Right lobe of liver (tissue), 6 donors: ENCODE measurements around the gene PDCD11. TPM values are rescaled to one million over a fixed set of nuclear protein-coding genes. Genes with fewer than 3 reads are reported as not detected.
"Not testable (repeated sequence)": the region's sequence is repeated elsewhere in the genome, so short reads cannot be mapped to it uniquely, and the experiment has no call there.

Source experiments
- ATAC-seq, 4 donors: fragments of 200-7000 bp; cut with Tn5 transposase; one replicate each; pipeline ENCODE4 v1.9.1; 2020; ENCODE audit warnings: mild to moderate bottlenecking in 4 of 4, moderate library complexity in 4 of 4
- DNase-seq, 3 donors: peaks; one replicate each; pipeline ENCODE4 v3.0.0-alpha.2; 2020
- H3K27ac ChIP-seq, 3 donors: fragments of 200-600 bp; one replicate each; pipeline ENCODE4 v1.8.0; 2022
- H3K27me3 ChIP-seq, 2 donors: fragments of 200-600 bp; one replicate each; pipeline ENCODE4 v1.8.0; 2022
- H3K36me3 ChIP-seq, 4 donors: fragments of 200-600 bp; sonication (generic) in 1 of 4; one replicate each; pipeline versions ENCODE4 v1.5.1 to v1.8.0; 2017 to 2022; ENCODE audit warnings: control low read depth in 1 of 4
- H3K4me1 ChIP-seq, 4 donors: fragments of 200-600 bp; sonication (generic) in 1 of 4; one replicate each; pipeline versions ENCODE4 v1.5.1 to v1.8.0; 2017 to 2022; ENCODE audit warnings: control low read depth in 1 of 4
- H3K4me3 ChIP-seq, 3 donors: fragments of 200-600 bp; one replicate each; pipeline ENCODE4 v1.8.0; 2022
- H3K9me3 ChIP-seq, 4 donors: fragments of 200-600 bp; sonication (generic) in 1 of 4; one replicate each; pipeline versions ENCODE4 v1.5.1 to v1.8.0; 2017 to 2022; ENCODE audit warnings: control low read depth in 1 of 4
- CTCF ChIP-seq, 4 donors: fragments of 200-600 bp in 3 of 4; fragments of 450-650 bp in 1 of 4; IDR thresholded peaks; one replicate each; pipeline versions ENCODE4 v1.5.1 to v1.8.0; 2016 to 2022; ENCODE audit warnings: antibody characterized with exemption in 4 of 4, mild to moderate bottlenecking in 2 of 4
- POLR2A ChIP-seq: fragments of 450-650 bp; IDR thresholded peaks from one replicate; pipeline ENCODE4 v1.6.1; 2017; ENCODE audit warnings: antibody characterized with exemption, mild to moderate bottlenecking
- WGBS: methylation state at CpG from one replicate; pipeline ENCODE4 v1.1.6; 2018; ENCODE audit warnings: low coverage, low lambda C conversion rate; ENCODE audit not compliant: insufficient coverage; ENCODE audit errors: missing lambda C conversion rate; 5-methylcytosine and 5-hydroxymethylcytosine counted together
- intact Hi-C, 2 donors: fragments of 100-400 bp; cut with DNase I; formaldehyde crosslinking; loops; one replicate each; pipeline versions ENCODE4 v1.11.2 to v1.14.1; 2022
- total RNA-seq, 6 experiments: library from RNA; depleted of rRNA in 2 of 6; stranded (reverse); fragments of >200 nt in 2 of 6; fragmentation: NEBNext Ultra II Directional in 3 of 6; extraction: Animal tissue kit (Norgen Biotek cat#: 25700) in 3 of 6; gene quantifications; one replicate each; pipeline versions ENCODE4 v1.1.0 to v1.2.4, GENCODE V29; 2016 to 2023
- donor health status: DM: no; HTN: yes; CAD: no.
- donor health status: DM: no; HTN: no; CAD: no.
- donor health status: DM: no; HTN: no; CAD: no.
- donor health status: DM: no; HTN: yes; CAD: no.
- donor health status: DM: no; HTN: yes; CAD: no.

Gene PDCD11
- total RNA-seq, 6 experiments from 2014 or later, result 10.6 to 13.5 (median 12.0) TPM

GRCh38 chr10:103355906-103356599 lies 40.4 kb upstream of the PDCD11 start:
- Histone ChIP-seq H3K9me3 (no peaks in the 10 kb centered on the region), H3K36me3 (no peaks in the 10 kb centered on the region), H3K4me3 (no peak overlapping the region), H3K4me1 (no peaks in the 10 kb centered on the region), H3K27me3 (no peaks in the 10 kb centered on the region), H3K27ac (no peak overlapping the region)
- DNase-seq (no peak), ATAC-seq (no peak)
- WGBS, result 74% methylated on average over 5 of the region's 5 CpGs
- TF ChIP-seq CTCF (IDR thresholded peaks at IDR 0.05), result no peak
- no peak for TF ChIP-seq POLR2A
- intact Hi-C loops, result no loop called here

GRCh38 chr10:103359493-103359892 lies 36.9 kb upstream of the PDCD11 start:
- H3K4me3 ChIP-seq, H3K27ac ChIP-seq, DNase-seq, ATAC-seq, H3K9me3 ChIP-seq, H3K4me1 ChIP-seq, H3K36me3 ChIP-seq, H3K27me3 ChIP-seq, intact Hi-C loops: not testable (repeated sequence)
- 94% methylated on average over 4 of the region's 4 CpGs for WGBS

GRCh38 chr10:103360791-103361190 lies 35.6 kb upstream of the PDCD11 start:
- H3K4me1 ChIP-seq, H3K4me3 ChIP-seq, intact Hi-C loops, ATAC-seq, H3K27me3 ChIP-seq, DNase-seq, H3K27ac ChIP-seq, H3K9me3 ChIP-seq, H3K36me3 ChIP-seq: not testable (repeated sequence)
- 90% methylated on average over 5 of the region's 9 CpGs for WGBS

GRCh38 chr10:103367379-103367781 lies 29.0 kb upstream of the PDCD11 start:
- intact Hi-C loops, result no loop called here
- no peaks in the 10 kb centered on the region for H3K36me3 ChIP-seq
- ATAC-seq (peak in 1 of 4 donors; percentile 2), DNase-seq (no peak)
- WGBS, result 39% methylated on average over 10 of the region's 10 CpGs
- H3K4me3 ChIP-seq, result peak overlapping the region; percentile 90 to 98 (median 91)
- TF ChIP-seq CTCF (IDR thresholded peaks at IDR 0.05), result no peak
- no peak for TF ChIP-seq POLR2A
- H3K9me3 ChIP-seq, result no peaks in the 10 kb centered on the region
- H3K27me3 ChIP-seq, result no peaks in the 10 kb centered on the region
- H3K4me1 ChIP-seq, result peaks cover 0 to 6% (median 0%) of the 10 kb centered on the region in 4 donors
- H3K27ac ChIP-seq, result peak overlapping the region; percentile 73 to 88 (median 76)

- H3K9me3 ChIP-seq, result no peaks in the 10 kb centered on the region
- peak within 1 kb of the TSS; percentile 73 to 88 (median 76) for H3K27ac ChIP-seq
- WGBS, result 0% methylated on average over 18 of the region's 81 CpGs
- peak; percentile 92 to 94 (median 93) for DNase-seq
- intact Hi-C loops, result no loop called here
- H3K4me3 ChIP-seq, result peak within 1 kb of the TSS; percentile 90 to 98 (median 91)
- no peaks in the 10 kb centered on the region for H3K27me3 ChIP-seq
- ATAC-seq, result peak; percentile 84 to 91 (median 88)
- no peaks in the 10 kb centered on the region for H3K36me3 ChIP-seq
- peaks cover 0 to 6% (median 0%) of the 10 kb centered on the region in 4 donors for H3K4me1 ChIP-seq
- TF ChIP-seq CTCF (IDR thresholded peaks at IDR 0.05) (peak in 1 of 4 donors; percentile 17), POLR2A (peak; percentile 85)
Measured at GRCh38 chr10:103367782-103368518, 28.5 kb upstream of the PDCD11 start, which contains the start of gene TAF5. Gene TAF5 (plus strand): TSS chr10:103367976. CDS start chr10:103367990, 14 bp downstream.
